Panc1 (cell line): ENCODE data around the gene PPP2R3A. TPM values are rescaled to one million over a fixed set of nuclear protein-coding genes. Genes with fewer than 3 reads are reported as not detected.
"Not testable (repeated sequence)": the region's sequence is repeated elsewhere in the genome, so short reads cannot be mapped to it uniquely, and the experiment has no call there.

ENCODE experiments used
- ATAC-seq: fragments of 200-7000 bp; cut with Tn5 transposase; 2 replicates; pipeline ENCODE4 v1.9.1; 2020; ENCODE audit warnings: mild to moderate bottlenecking, moderate library complexity
- BruUV-seq: library from RNA; stranded (reverse); fragments of 400-500 nt; replicated peaks from 2 replicates; lab custom pipeline; 2021; lab: Mats Ljungman, UMichigan
- CTCF ChIA-PET: fragments of 300-600 bp; sonication (Branson Sonifier 250); formaldehyde crosslinking; loops from one replicate; lab custom pipeline; 2022; ENCODE audit warnings: antibody characterized with exemption; lab: Charles Lee
- POLR2A ChIA-PET: fragments of 300-600 bp; sonication (Branson Sonifier 250); formaldehyde crosslinking; loops from one replicate; lab custom pipeline; 2022; ENCODE audit warnings: antibody characterized with exemption; lab: Charles Lee
- DNase-seq: peaks from one replicate; pipeline ENCODE4 v3.0.0-alpha.2; 2010; ENCODE audit warnings: low read depth, low spot score
- H3K27ac ChIP-seq: 2 replicates; pipeline ENCODE4 v1.5.1; 2011; ENCODE audit warnings: mild to moderate bottlenecking, low read length, inconsistent platforms
- H3K27me3 ChIP-seq: fragments of 200-500 bp; sonication (Bioruptor generic); 2 replicates; pipeline ENCODE4 v1.6.0; 2014; ENCODE audit warnings: low read length, inconsistent platforms; ENCODE audit not compliant: control insufficient read depth, insufficient read depth
- H3K36me3 ChIP-seq: fragments of 200-500 bp; sonication (Bioruptor generic); 2 replicates; pipeline ENCODE4 v1.5.1; 2014; ENCODE audit warnings: inconsistent platforms, mild to moderate bottlenecking, low read length, moderate library complexity; ENCODE audit not compliant: control insufficient read depth, insufficient read depth
- H3K4me1 ChIP-seq: 2 replicates; pipeline ENCODE4 v1.5.1; 2011; ENCODE audit warnings: inconsistent platforms, mild to moderate bottlenecking, low read length, moderate library complexity; ENCODE audit not compliant: control insufficient read depth, insufficient read depth
- H3K4me3 ChIP-seq, 2 experiments: 2 replicates each; pipeline ENCODE4 v1.5.1; 2011 to 2012; ENCODE audit warnings: low read depth in 2 of 2, low read length in 2 of 2, mild to moderate bottlenecking in 2 of 2, inconsistent platforms in 1 of 2, moderate library complexity in 1 of 2
- H3K9me3 ChIP-seq: fragments of 200-500 bp; sonication (Bioruptor generic); 2 replicates; pipeline ENCODE4 v1.5.1; 2014; ENCODE audit warnings: low read depth, mild to moderate bottlenecking, inconsistent platforms, low read length, moderate library complexity; ENCODE audit not compliant: control insufficient read depth, insufficient read depth
- POLR2AphosphoS5 ChIP-seq: IDR thresholded peaks from 2 replicates; pipeline ENCODE4 v1.6.1; 2012; ENCODE audit warnings: mild to moderate bottlenecking, low read depth, low read length, moderate library complexity
- SIN3A ChIP-seq: IDR thresholded peaks from 2 replicates; pipeline ENCODE4 v1.6.1; 2012; ENCODE audit warnings: low read depth, mild to moderate bottlenecking, low read length, moderate library complexity, borderline replicate concordance; ENCODE audit not compliant: insufficient read depth
- TCF7L2 ChIP-seq: IDR thresholded peaks from 2 replicates; pipeline ENCODE4 v1.6.1; 2011; ENCODE audit warnings: mild to moderate bottlenecking, low read depth, low read length, inconsistent platforms
- in situ Hi-C: cut with HindIII; loops from 2 replicates; pipeline ENCODE4 v1.10.0; 2016; ENCODE audit warnings: low sequenced_read_pairs, low pct_unique_long_range_greater_than_20kb
- intact Hi-C: fragments of 100-400 bp; cut with micrococcal nuclease; formaldehyde crosslinking; loops from one replicate; pipeline ENCODE4 v1.10.0; 2022; ENCODE audit not compliant: unreplicated experiment
- total RNA-seq: library from RNA; stranded (reverse); gene quantifications from one replicate; pipeline ENCODE4 v1.2.1, GENCODE V29; 2021; ENCODE audit not compliant: unreplicated experiment
- TF ChIP-seq, protein P1 (sequence below), 2 experiments: IDR thresholded peaks; 2 replicates each; pipeline ENCODE4 v1.6.1; 2011 to 2012; ENCODE audit warnings: low read depth in 2 of 2, control low read depth in 1 of 2, low read length in 1 of 2, mild to moderate bottlenecking in 1 of 2, moderate library complexity in 1 of 2; ENCODE audit not compliant: insufficient read depth in 1 of 2
- TF ChIP-seq, protein P2 (sequence below): fragments of 450-650 bp; IDR thresholded peaks from 2 replicates; pipeline ENCODE4 v1.5.1; 2017; ENCODE audit warnings: mild to moderate bottlenecking

The PPP2R3A gene
- total RNA-seq, 1 experiment from 2014 or later, result 8.1 TPM

DNA sequence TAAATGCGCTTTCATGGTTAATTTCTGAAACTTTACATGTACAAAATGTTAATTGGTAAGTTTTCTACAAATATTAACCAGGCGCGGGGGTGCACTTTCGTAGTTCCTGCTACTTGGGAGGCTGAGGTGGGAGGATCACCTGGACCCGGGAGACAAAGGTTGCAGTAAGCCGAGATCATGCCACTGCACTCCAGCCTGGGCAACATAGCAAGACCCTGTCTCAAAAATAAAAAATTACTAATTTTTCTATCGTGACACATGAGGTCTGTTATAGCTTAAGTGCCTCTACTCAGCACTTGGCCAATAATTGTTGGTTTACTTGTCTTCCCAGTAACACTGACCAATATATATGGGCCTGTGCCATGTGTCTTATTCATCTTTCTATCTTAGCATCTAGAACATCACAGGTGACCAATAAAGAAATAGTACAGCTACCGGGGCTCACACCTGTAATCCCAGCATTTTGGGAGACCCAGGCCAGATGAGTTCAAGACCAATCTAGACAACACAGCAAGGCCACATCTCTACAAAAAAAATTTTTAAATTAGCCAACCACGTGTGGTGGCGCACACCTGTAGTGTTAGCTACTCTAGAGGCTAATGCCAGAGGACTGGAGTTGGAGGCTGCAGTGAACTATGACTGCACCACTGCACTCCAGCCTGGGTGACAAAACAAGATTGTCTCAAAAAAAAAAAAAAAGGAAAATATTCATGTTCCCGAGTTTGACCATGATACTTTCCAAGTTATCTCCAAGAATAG, 224.5 kb downstream of the PPP2R3A start:
- H3K4me1 ChIP-seq, result peaks cover 40% of the 10 kb centered on the region
- H3K9me3 ChIP-seq, result no peaks in the 10 kb centered on the region
- POLR2A ChIA-PET, result interaction anchor here (0.7 to 0.8 kb wide), 2 partner anchors 9 to 50 kb away, joined by 6 read pairs; no protein-coding TSS in a partner anchor
- no TSS peak for BruUV-seq
- CTCF ChIA-PET, result interaction anchor here (0.6 kb wide), 2 partner anchors 17 to 121 kb away, joined by 4 to 11 read pairs; no protein-coding TSS in a partner anchor
- ATAC-seq (no peak), DNase-seq (no peak)
- in situ Hi-C loops (loop anchor here (10.0 kb wide), 1 partner anchor 555 kb away; no protein-coding TSS in a partner anchor), intact Hi-C loops (loop anchor here (5.0 kb wide), 1 partner anchor 113 kb away; no protein-coding TSS in a partner anchor)
- no peaks in the 10 kb centered on the region; the same call in 1 of the 2 replicates for H3K36me3 ChIP-seq
- H3K27ac ChIP-seq, result no peak overlapping the region
- no peak overlapping the region for H3K4me3 ChIP-seq
- no peaks in the 10 kb centered on the region for H3K27me3 ChIP-seq
- TF ChIP-seq SIN3A, result no peak
- TF ChIP-seq, protein P1, sequence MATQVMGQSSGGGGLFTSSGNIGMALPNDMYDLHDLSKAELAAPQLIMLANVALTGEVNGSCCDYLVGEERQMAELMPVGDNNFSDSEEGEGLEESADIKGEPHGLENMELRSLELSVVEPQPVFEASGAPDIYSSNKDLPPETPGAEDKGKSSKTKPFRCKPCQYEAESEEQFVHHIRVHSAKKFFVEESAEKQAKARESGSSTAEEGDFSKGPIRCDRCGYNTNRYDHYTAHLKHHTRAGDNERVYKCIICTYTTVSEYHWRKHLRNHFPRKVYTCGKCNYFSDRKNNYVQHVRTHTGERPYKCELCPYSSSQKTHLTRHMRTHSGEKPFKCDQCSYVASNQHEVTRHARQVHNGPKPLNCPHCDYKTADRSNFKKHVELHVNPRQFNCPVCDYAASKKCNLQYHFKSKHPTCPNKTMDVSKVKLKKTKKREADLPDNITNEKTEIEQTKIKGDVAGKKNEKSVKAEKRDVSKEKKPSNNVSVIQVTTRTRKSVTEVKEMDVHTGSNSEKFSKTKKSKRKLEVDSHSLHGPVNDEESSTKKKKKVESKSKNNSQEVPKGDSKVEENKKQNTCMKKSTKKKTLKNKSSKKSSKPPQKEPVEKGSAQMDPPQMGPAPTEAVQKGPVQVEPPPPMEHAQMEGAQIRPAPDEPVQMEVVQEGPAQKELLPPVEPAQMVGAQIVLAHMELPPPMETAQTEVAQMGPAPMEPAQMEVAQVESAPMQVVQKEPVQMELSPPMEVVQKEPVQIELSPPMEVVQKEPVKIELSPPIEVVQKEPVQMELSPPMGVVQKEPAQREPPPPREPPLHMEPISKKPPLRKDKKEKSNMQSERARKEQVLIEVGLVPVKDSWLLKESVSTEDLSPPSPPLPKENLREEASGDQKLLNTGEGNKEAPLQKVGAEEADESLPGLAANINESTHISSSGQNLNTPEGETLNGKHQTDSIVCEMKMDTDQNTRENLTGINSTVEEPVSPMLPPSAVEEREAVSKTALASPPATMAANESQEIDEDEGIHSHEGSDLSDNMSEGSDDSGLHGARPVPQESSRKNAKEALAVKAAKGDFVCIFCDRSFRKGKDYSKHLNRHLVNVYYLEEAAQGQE (IDR thresholded peaks at IDR 0.05; ENCODE audit: insufficient read depth in 1 of 2, low read depth in 2 of 2, low read length in 1 of 2), result no peak
- no peak for TF ChIP-seq POLR2AphosphoS5
- no peak for TF ChIP-seq TCF7L2
- TF ChIP-seq, protein P2, sequence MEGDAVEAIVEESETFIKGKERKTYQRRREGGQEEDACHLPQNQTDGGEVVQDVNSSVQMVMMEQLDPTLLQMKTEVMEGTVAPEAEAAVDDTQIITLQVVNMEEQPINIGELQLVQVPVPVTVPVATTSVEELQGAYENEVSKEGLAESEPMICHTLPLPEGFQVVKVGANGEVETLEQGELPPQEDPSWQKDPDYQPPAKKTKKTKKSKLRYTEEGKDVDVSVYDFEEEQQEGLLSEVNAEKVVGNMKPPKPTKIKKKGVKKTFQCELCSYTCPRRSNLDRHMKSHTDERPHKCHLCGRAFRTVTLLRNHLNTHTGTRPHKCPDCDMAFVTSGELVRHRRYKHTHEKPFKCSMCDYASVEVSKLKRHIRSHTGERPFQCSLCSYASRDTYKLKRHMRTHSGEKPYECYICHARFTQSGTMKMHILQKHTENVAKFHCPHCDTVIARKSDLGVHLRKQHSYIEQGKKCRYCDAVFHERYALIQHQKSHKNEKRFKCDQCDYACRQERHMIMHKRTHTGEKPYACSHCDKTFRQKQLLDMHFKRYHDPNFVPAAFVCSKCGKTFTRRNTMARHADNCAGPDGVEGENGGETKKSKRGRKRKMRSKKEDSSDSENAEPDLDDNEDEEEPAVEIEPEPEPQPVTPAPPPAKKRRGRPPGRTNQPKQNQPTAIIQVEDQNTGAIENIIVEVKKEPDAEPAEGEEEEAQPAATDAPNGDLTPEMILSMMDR, result no peak

DNA sequence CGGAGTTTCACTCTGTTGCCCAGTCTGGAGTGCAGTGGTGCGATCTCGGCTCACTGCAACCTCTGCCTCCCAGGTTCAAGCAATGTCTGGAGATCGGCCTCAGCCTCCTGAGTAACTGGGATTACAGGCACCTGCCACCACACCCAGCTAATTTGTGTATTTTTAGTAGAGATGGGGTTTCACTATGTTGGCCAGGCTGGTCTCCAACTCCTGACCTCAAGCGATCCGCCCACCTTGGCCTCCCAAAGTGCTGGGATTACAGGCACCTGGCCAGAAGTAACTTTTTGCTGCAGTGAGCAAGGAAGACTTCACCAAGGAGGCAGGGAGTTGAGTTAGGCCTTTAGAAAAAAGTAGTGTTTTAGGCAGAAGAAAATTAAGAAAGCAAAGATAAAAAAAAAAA, 226.7 kb downstream of the PPP2R3A start:
- H3K27ac ChIP-seq, result peak overlapping the region; percentile 95
- intact Hi-C loops, result loop anchor here (5.0 kb wide), 1 partner anchor 115 kb away; no protein-coding TSS in a partner anchor
- in situ Hi-C loops, DNase-seq, H3K27me3 ChIP-seq, ATAC-seq, H3K9me3 ChIP-seq, H3K36me3 ChIP-seq, BruUV-seq: not testable (repeated sequence)
- CTCF ChIA-PET, result interaction anchor here (0.6 to 0.7 kb wide), 2 partner anchors 25 to 115 kb away, joined by 3 read pairs; no protein-coding TSS in a partner anchor
- POLR2A ChIA-PET, result interaction anchor here (0.8 kb wide), 1 partner anchor 44 kb away, joined by 6 read pairs; no protein-coding TSS in a partner anchor
- H3K4me1 ChIP-seq, result peaks cover 24% of the 10 kb centered on the region
- H3K4me3 ChIP-seq, result peak overlapping the region; percentile 97
